Stomach (tissue), 4 donors: Measurements from ENCODE around the gene TUBGCP5.

Experiments used
- CTCF ChIP-seq, 7 experiments: fragments of 450-650 bp in 4 of 7; fragments of 200-600 bp in 3 of 7; sonication (generic) in 3 of 7; IDR thresholded peaks; one replicate each; pipeline ENCODE4 v1.5.1; 2016 to 2019; ENCODE audit warnings: antibody characterized with exemption in 7 of 7, control low read depth in 2 of 7, mild to moderate bottlenecking in 1 of 7
- EP300 ChIP-seq: sonication (generic); formaldehyde crosslinking; IDR thresholded peaks from one replicate; pipeline ENCODE4 v1.6.1; 2017; ENCODE audit warnings: antibody characterized with exemption
- POLR2A ChIP-seq, 4 donors: fragments of 450-650 bp; IDR thresholded peaks; one replicate each; pipeline ENCODE4 v1.6.1; 2016; ENCODE audit warnings: antibody characterized with exemption in 4 of 4, control low read depth in 2 of 4, mild to moderate bottlenecking in 1 of 4, moderate library complexity in 1 of 4

- no peak for TF ChIP-seq POLR2A (IDR thresholded peaks at IDR 0.05)
- no peak for TF ChIP-seq CTCF (IDR thresholded peaks at IDR 0.05)
- TF ChIP-seq EP300 = no peak
These were observed 40.4 kb upstream of the TUBGCP5 start for GRCh38 chr15:23079766-23080165.
